Endothelial cell of coronary artery (primary cell): ENCODE measurements around the gene COX6B1. TPM values are rescaled to one million over a fixed set of nuclear protein-coding genes. Genes with fewer than 3 reads are reported as not detected.

Experiments used
- total RNA-seq: library from RNA; depleted of rRNA; stranded (reverse); fragments of >200 nt; gene quantifications from 2 replicates; pipeline ENCODE4 v1.2.3, GENCODE V29; 2014

Gene COX6B1, protein sequence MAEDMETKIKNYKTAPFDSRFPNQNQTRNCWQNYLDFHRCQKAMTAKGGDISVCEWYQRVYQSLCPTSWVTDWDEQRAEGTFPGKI
- total RNA-seq = 365 and 476 TPM in 2 replicates

DNA sequence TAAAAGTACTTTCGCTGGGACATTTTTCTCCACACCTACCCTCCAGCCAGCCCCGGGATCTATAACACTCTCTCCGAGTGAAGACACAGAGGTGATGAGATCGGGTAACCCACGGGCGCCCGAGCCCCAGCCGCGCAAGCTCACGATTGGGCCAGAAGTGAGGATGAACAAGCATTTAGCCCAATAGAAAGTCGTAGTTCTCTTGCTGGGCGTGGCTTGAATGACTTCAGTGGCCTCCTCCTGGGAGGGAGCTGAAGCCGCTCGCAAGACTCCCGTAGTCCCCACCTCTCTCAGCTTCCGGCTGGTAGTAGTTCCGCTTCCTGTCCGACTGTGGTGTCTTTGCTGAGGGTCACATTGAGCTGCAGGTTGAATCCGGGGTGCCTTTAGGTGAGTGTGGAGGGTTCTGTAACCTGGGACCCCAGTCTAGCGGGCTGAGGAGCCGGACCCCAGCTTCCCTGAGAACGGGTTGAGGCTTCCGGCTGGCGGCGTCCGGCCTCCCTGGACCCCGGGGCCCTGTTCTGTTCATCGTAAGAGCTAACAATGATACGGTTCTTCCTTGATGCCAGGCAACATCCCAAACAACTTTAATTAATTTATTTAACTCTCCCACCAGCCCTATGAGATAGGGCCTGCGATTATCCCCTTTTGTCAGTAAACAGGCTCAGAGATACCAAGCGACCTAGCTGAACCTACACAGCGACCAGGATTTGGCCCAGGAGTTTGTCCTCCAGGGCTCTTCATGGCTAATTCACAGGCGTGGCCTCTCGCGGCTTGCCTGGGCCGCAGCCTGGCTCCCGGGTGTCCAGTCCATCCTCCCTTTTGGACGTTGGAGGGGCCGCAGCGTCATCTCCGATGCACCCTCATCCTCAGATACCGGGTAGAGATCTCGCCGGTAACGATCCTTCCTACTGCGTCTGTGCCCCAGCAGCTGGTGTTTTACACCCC is at the start of gene COX6B1:
Gene COX6B1 (plus strand): TSS at position 307 of the 945 bp plus-strand sequence. CDS start 2,921 bp downstream, outside the sequence.

DNA sequence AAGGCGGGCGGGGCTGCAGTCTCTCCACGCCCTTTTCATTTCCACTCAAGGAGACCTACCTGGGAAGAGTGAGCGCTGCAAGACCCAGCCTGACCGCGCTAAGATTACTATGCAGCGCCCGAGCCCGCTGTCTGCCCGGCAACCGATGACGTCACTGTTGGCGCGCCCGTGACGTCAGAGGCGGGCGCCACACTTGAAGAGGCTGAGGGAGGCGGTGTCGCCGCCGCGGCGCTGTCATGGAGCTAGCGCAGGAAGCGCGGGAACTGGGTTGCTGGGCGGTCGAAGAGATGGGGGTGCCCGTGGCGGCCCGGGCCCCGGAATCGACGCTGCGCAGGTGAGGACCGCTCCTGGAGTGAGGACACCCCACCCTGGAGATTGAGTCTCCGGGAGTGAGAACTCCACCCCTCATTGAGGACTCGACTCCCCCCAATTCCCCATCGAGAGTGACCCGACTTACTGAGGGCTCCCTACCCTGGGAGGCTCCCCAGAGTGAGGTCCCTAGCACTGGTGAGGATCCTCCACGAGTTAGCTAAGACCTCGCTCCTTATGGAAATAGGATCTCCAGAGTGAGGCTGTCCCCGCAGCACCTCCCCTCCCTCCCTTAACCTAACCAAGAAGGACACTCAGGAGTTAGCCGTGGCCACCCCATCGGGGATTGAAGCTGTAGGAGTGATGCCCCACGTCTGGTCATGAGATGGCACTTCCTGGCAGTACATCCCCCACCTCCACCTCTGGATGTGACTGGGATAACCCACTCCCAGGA is 35.4 kb upstream of the COX6B1 start, which contains the start of gene HAUS5:
Gene HAUS5 (plus strand): TSS at position 177 of the 763 bp plus-strand sequence. CDS start 60 bp downstream, at position 237.

DNA sequence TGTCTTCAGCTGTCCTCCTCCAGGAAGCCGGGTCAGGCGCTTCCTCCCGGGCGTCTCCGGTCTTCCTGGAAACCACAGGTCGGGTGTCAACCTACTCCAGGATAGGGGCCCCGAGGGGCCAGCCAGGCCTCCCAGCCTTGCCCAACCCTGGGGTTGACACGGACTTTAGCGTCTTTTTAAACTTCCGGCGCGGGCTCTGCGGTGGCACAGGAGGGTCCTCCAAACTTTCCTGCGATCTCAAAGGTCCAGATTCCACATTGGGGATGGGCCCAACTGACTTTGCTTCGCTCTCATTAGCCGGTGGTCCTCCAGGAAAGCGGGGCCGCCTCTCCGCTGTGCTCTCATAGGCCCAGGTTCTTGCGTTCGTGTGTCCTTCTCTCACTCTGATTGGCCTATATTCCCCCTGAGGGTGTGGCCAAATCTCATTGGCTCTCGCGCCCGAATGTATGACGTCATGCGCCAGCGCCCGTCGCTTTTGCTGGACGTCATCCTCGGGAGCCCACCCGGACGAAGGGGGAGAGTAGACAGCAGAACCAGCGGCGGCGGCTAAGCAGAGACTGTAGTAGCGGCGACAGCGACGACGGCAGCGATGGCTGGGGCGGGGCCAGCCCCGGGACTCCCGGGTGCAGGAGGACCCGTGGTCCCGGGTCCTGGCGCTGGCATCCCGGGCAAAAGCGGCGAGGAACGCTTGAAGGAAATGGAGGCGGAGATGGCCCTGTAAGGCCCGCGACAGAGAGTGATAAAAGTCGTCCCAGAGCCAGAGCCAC is 19.4 kb upstream of the COX6B1 start, which contains the start of gene RBM42:
Gene RBM42 (plus strand): TSS at position 472 of the 767 bp plus-strand sequence. CDS start 118 bp downstream, at position 590.

DNA sequence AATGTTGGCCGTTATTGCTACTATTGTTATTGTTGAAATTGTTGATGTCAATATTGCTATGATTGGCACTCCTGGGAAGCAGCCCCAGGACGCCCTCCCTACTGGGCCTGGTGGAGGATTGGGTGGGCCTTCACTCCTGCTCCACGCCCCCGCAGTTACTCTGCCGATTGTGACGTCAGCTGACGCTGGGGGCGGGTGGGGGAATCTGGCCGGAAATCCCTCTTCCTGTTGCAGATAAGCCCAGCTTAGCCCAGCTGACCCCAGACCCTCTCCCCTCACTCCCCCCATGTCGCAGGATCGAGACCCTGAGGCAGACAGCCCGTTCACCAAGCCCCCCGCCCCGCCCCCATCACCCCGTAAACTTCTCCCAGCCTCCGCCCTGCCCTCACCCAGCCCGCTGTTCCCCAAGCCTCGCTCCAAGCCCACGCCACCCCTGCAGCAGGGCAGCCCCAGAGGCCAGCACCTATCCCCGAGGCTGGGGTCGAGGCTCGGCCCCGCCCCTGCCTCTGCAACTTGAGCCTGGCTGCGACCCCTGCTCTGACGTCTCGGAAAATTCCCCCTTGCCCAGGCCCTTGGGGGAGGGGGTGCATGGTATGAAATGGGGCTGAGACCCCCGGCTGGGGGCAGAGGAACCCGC is 6.5 kb upstream of the COX6B1 start, which contains the start of gene ETV2:
Gene ETV2 (plus strand): TSS at position 231 of the 637 bp plus-strand sequence. CDS start 716 bp downstream, outside the sequence.

DNA sequence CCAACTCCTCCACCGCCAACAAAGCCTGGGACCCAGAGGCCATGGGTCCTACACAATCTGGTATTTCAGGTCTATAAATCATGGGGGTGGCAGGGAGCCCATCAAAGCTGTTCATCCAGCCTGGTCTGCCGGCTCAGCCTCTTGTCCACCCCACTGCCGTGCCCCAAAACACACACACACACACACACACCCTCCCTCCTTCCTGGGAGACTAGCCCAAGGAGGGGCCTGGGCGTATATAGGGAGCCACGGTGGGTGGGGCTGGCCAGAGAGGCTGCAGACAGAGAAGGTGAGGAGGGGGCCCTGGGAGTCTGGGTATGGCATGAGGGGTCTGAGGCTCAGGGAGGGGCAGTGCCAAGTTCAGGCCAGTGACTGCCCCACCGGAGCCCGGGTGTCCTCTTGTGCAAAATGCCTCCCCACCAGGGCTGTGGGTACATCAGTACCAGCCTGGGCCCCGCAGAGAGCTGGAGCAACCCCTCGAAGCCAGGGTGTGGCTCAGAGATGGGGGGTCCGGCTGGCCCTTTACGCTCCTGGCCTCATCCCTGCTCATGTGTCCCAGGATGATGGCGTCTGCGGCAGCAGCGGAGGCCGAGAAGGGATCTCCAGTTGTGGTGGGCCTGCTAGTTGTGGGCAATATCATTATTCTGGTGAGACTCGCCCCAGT is 18.3 kb downstream of the COX6B1 start, which contains the start of gene UPK1A:
Gene UPK1A (plus strand): TSS at position 267 of the 663 bp plus-strand sequence. CDS start 296 bp downstream, at position 563.

DNA sequence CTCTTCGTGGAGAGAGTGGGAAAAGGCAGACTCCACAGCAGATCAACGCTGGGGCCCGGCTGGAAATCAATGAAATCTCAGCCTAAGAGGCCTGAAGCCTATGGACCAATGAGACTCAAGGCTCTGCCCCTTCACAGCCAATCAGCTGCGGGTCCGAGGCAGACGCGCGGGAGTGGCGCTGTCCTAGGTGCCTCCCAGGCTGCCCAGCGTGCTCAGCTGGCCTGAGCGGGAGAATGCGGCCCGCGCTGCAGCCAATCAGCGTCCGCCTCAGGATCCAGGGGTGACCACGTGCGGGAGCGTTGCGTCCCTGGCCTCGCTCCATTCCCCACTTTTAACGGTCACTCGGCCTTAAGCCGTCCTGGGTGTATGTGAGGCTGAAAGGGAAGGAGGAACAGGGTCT is 56.1 kb downstream of the COX6B1 start, which contains the start of gene ZBTB32:
Gene ZBTB32 (plus strand): TSS at position 341 of the 400 bp plus-strand sequence. CDS start 10,069 bp downstream, outside the sequence.

Other genes starting within 250 kb of the COX6B1 start
- gene FFAR2, start 200.1 kb upstream of the COX6B1 start, total RNA-seq = not detected in 2 replicates
- gene KRTDAP, start 157.9 kb upstream of the COX6B1 start, total RNA-seq = not detected in 2 replicates
- not detected in 2 replicates for gene DMKN, start 134.7 kb upstream of the COX6B1 start, total RNA-seq
- gene SBSN, start 120.0 kb upstream of the COX6B1 start, total RNA-seq = 0.09 TPM in 1 of 2 replicates, not detected in the other
- gene GAPDHS, start 114.9 kb upstream of the COX6B1 start, total RNA-seq = not detected in 2 replicates
- 72.9 and 73.4 TPM in 2 replicates for gene TMEM147, start 102.7 kb upstream of the COX6B1 start, total RNA-seq
- not detected in 2 replicates for gene ATP4A, start 84.7 kb upstream of the COX6B1 start, total RNA-seq
- not detected in 2 replicates for gene PMIS2, start 62.1 kb upstream of the COX6B1 start, total RNA-seq
- 6.5 and 6.7 TPM in 2 replicates for gene HAUS5, start 35.6 kb upstream of the COX6B1 start, total RNA-seq
- 35.3 and 36.1 TPM in 2 replicates for gene RBM42, start 19.3 kb upstream of the COX6B1 start, total RNA-seq
- 0.09 and 0.18 TPM in 2 replicates for gene ETV2, start 6.6 kb upstream of the COX6B1 start, total RNA-seq
- not detected in 2 replicates for gene UPK1A, start 18.2 kb downstream of the COX6B1 start, total RNA-seq
- not detected in 2 replicates for gene ZBTB32, start 56.2 kb downstream of the COX6B1 start, total RNA-seq
- 6.2 and 8.8 TPM in 2 replicates for gene KMT2B, start 69.7 kb downstream of the COX6B1 start, total RNA-seq
- 0.09 and 1.3 TPM in 2 replicates for gene IGFLR1, start 94.1 kb downstream of the COX6B1 start, total RNA-seq
- 2.9 and 4.8 TPM in 2 replicates for gene U2AF1L4, start 97.1 kb downstream of the COX6B1 start, total RNA-seq
- 10.3 and 18.1 TPM in 2 replicates for gene PSENEN, start 97.3 kb downstream of the COX6B1 start, total RNA-seq
- 4.0 and 9.5 TPM in 2 replicates for gene LIN37, start 100.3 kb downstream of the COX6B1 start, total RNA-seq
- 0.09 and 2.8 TPM in 2 replicates for gene HSPB6, start 108.7 kb downstream of the COX6B1 start, total RNA-seq
- 2.2 and 2.3 TPM in 2 replicates for gene PROSER3, start 109.9 kb downstream of the COX6B1 start, total RNA-seq
- gene ARHGAP33, start 127.2 kb downstream of the COX6B1 start, total RNA-seq = 1.3 and 1.4 TPM in 2 replicates
- not detected in 2 replicates for gene PRODH2, start 164.5 kb downstream of the COX6B1 start, total RNA-seq
- not detected in 2 replicates for gene NPHS1, start 204.2 kb downstream of the COX6B1 start, total RNA-seq
- gene KIRREL2, start 208.6 kb downstream of the COX6B1 start, total RNA-seq = under 0.01 TPM in 1 of 2 replicates, not detected in the other
- 3.4 TPM in 2 replicates for gene APLP1, start 220.3 kb downstream of the COX6B1 start, total RNA-seq